GM12878 (cell line): ENCODE measurements around the gene TSPAN16. TPM values are rescaled to one million over a fixed set of nuclear protein-coding genes. Genes with fewer than 3 reads are reported as not detected.

ENCODE experiments used
- ATAC-seq: fragments of 200-7000 bp; cut with Tn5 transposase; 3 replicates; pipeline ENCODE4 v1.9.1; 2020; ENCODE audit warnings: mild to moderate bottlenecking, moderate library complexity
- BruUV-seq: library from RNA; stranded (reverse); fragments of 400-500 nt; replicated peaks from 2 replicates; lab custom pipeline; 2021; lab: Mats Ljungman, UMichigan
- CTCF ChIA-PET: fragments of 300-600 bp; sonication (Branson Sonifier 250); formaldehyde crosslinking; extraction: SDS; loops from one replicate; lab custom pipeline; 2021; ENCODE audit warnings: inconsistent platforms; lab: Yijun Ruan, JAX
- POLR2A ChIA-PET: fragments of 350-600 bp; formaldehyde crosslinking; extraction: SDS; loops from one replicate; lab custom pipeline; 2021; ENCODE audit warnings: inconsistent platforms; lab: Charles Lee
- RAD21 ChIA-PET: fragments of 300-600 bp; sonication (Branson Sonifier 250); formaldehyde crosslinking; loops from one replicate; lab custom pipeline; 2023; ENCODE audit warnings: antibody characterized with exemption; ENCODE audit not compliant: unreplicated experiment; lab: Charles Lee
- SMC1A ChIA-PET: fragments of 300-600 bp; sonication (Branson Sonifier 250); formaldehyde crosslinking; loops from one replicate; lab custom pipeline; 2023; ENCODE audit not compliant: unreplicated experiment, uncharacterized antibody; lab: Charles Lee
- DNase-seq: peaks from one replicate; pipeline ENCODE4 v3.0.0-alpha.2; 2011; ENCODE audit warnings: low read depth, low spot score
- FAIRE-seq: peaks from 3 replicates; lab custom pipeline; 2011; peaks lifted over from hg19 to GRCh38; lab: Jason Lieb, UNC
- H2AFZ ChIP-seq: 2 replicates; pipeline ENCODE4 v1.6.0; 2011; ENCODE audit warnings: low read depth, low read length, control low read depth; ENCODE audit not compliant: control insufficient read depth
- H3K27ac ChIP-seq: 2 replicates; pipeline ENCODE4 v1.5.1; 2011; ENCODE audit warnings: control low read depth; ENCODE audit not compliant: control insufficient read depth, insufficient read depth
- H3K27me3 ChIP-seq, 2 experiments: replicated peaks in 1 of 2; 2 replicates each; pipeline versions ENCODE4 v1.6.0 to v1.6.1; 2011; ENCODE audit warnings: low read length in 1 of 2; ENCODE audit not compliant: control insufficient read depth in 2 of 2, insufficient read depth in 2 of 2
- H3K36me3 ChIP-seq, 2 experiments: 2 replicates each; pipeline ENCODE4 v1.5.1; 2011; ENCODE audit warnings: low read length in 1 of 2; ENCODE audit not compliant: control insufficient read depth in 2 of 2, insufficient read depth in 2 of 2
- H3K4me1 ChIP-seq: 2 replicates; pipeline ENCODE4 v1.6.1; 2011; ENCODE audit warnings: mild to moderate bottlenecking, low read length, moderate library complexity, mixed read lengths; ENCODE audit not compliant: control insufficient read depth, insufficient read depth
- H3K4me2 ChIP-seq: 2 replicates; pipeline ENCODE4 v1.6.0; 2011; ENCODE audit warnings: control low read depth; ENCODE audit not compliant: control insufficient read depth, insufficient read depth
- H3K4me3 ChIP-seq: fragments of 200-600 bp; sonication (generic); 2 replicates; pipeline ENCODE4 v1.5.1; 2016
- H3K79me2 ChIP-seq: 2 replicates; pipeline ENCODE4 v1.6.0; 2011; ENCODE audit warnings: low read length; ENCODE audit not compliant: control insufficient read depth, insufficient read depth
- H3K9ac ChIP-seq: 2 replicates; pipeline ENCODE4 v1.8.0; 2011; ENCODE audit warnings: low read length, control low read depth, mixed read lengths; ENCODE audit not compliant: control insufficient read depth, insufficient read depth
- H3K9me3 ChIP-seq: replicated peaks from 3 replicates; pipeline ENCODE4 v1.5.1; 2011; ENCODE audit warnings: mild to moderate bottlenecking, low read length; ENCODE audit not compliant: control insufficient read depth, insufficient read depth
- H4K20me1 ChIP-seq: 2 replicates; pipeline ENCODE4 v1.6.0; 2011; ENCODE audit not compliant: control insufficient read depth, insufficient read depth
- ASH2L ChIP-seq: fragments of 300-600, 200-600 bp; sonication (generic); IDR thresholded peaks from 2 replicates; pipeline ENCODE4 v1.6.1; 2017; ENCODE audit warnings: low read depth, mild to moderate bottlenecking, borderline replicate concordance
- PAX5 ChIP-seq: IDR thresholded peaks from 2 replicates; pipeline ENCODE4 v1.6.1; 2011; ENCODE audit warnings: low read depth, low read length, borderline replicate concordance
- RB1 ChIP-seq: fragments of 450-650 bp; formaldehyde crosslinking; IDR thresholded peaks from 2 replicates; pipeline ENCODE4 v1.6.1; 2017; ENCODE audit warnings: mild to moderate bottlenecking, borderline replicate concordance
- WGBS: methylation state at CpG from one replicate; pipeline ENCODE4 v1.1.6; 2016; ENCODE audit warnings: low lambda C conversion rate; ENCODE audit not compliant: insufficient replicate concordance, insufficient coverage; ENCODE audit errors: missing lambda C conversion rate; 5-methylcytosine and 5-hydroxymethylcytosine counted together
- in situ Hi-C: fragments of 300-500 bp; cut with MboI; formaldehyde crosslinking; loops from 9 replicates; pipeline ENCODE4 v1.14.3; 2018; ENCODE audit warnings: mixed read lengths
- intact Hi-C: fragments of 100-400 bp; cut with micrococcal nuclease; formaldehyde crosslinking; loops from one replicate; pipeline ENCODE4 v1.14.2; 2022; ENCODE audit not compliant: unreplicated experiment
- polyA plus RNA-seq, 11 experiments: library from polyadenylated mRNA; depleted of rRNA in 4 of 11; unstranded in 6 of 11; stranded (reverse) in 5 of 11; fragments of >200 nt; fragmentation: Nextera tagmentation in 4 of 11; fragmentation: Illumina TruSeq in 1 of 11; extraction: Ambion mirVana in 4 of 11; extraction: Trizol in 1 of 11; gene quantifications; 1 replicate in 1 of 11; 2 replicates in 10 of 11; pipeline versions ENCODE4 v1.2.1 to v1.2.3, GENCODE V29; 2011 to 2016; ENCODE audit warnings: inconsistent platforms in 2 of 11, missing spikeins in 2 of 11, low read depth in 1 of 11
- total RNA-seq, 4 experiments: library from RNA; depleted of rRNA in 3 of 4; stranded (reverse); fragments of >200 nt in 3 of 4; fragmentation: Illumina TruSeq in 1 of 4; extraction: Trizol in 1 of 4; gene quantifications; 2 replicates each; pipeline versions ENCODE4 v1.2.1 to v1.2.3, GENCODE V29; 2013 to 2021
- TF ChIP-seq, protein P1 (sequence below): IDR thresholded peaks from 2 replicates; pipeline ENCODE4 v1.6.1; 2011; ENCODE audit warnings: borderline replicate concordance, low read depth, mild to moderate bottlenecking, moderate library complexity, mixed read lengths, low read length; ENCODE audit not compliant: insufficient read depth; ENCODE audit errors: extremely low read length
- TF ChIP-seq, protein P2 (sequence below): IDR thresholded peaks from 2 replicates; pipeline ENCODE4 v1.6.1; 2012; ENCODE audit warnings: low read depth, low read length, improper control_type of control experiment

TSPAN16 gene
- total and polyA plus RNA-seq, 10 of the 15 experiments (the other 5 are each of a cell fraction or from before 2014, with no cell fraction given): not detected

DNA sequence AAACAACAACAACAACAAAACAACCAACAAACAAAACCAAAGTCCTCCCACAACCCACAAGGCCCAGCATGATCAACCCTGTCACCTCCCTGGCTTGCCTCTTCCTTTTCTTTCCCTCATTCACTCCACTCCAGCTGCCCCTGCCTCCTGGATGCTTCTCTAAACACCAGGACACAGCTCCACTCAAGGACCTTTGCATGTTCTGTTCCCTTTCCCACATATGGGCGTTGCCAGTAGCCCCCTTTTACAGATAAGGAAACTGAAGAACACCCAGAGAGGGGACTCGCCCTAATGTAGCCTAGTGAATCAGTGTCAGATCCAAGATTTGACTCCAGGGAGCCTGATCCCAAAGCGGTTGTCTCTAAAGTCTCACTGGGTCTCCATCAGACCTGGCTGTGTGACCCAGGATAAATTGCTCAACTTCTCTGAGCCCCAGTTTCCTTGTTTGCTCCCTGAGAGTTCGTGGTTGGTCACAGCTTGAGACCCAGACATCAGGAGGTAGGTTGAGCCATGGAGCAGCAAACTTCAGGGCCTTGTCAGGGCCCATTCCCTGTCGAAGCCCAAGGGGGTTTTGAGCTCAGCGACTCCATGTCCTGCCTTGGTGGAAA is 30.7 kb upstream of the TSPAN16 start:
- H3K4me3 ChIP-seq: no peak overlapping the region
- no peaks in the 10 kb centered on the region for H4K20me1 ChIP-seq
- TF ChIP-seq PAX5: no peak
- no peak for TF ChIP-seq ASH2L
- TF ChIP-seq, protein P1, sequence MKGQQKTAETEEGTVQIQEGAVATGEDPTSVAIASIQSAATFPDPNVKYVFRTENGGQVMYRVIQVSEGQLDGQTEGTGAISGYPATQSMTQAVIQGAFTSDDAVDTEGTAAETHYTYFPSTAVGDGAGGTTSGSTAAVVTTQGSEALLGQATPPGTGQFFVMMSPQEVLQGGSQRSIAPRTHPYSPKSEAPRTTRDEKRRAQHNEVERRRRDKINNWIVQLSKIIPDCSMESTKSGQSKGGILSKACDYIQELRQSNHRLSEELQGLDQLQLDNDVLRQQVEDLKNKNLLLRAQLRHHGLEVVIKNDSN: no peak
- TF ChIP-seq, protein P2, sequence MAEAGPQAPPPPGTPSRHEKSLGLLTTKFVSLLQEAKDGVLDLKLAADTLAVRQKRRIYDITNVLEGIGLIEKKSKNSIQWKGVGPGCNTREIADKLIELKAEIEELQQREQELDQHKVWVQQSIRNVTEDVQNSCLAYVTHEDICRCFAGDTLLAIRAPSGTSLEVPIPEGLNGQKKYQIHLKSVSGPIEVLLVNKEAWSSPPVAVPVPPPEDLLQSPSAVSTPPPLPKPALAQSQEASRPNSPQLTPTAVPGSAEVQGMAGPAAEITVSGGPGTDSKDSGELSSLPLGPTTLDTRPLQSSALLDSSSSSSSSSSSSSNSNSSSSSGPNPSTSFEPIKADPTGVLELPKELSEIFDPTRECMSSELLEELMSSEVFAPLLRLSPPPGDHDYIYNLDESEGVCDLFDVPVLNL: no peak
- no peak for TF ChIP-seq RB1
- H3K36me3 ChIP-seq: no peaks in the 10 kb centered on the region
- intact Hi-C loops: no loop called here
- H3K27ac ChIP-seq: no peak overlapping the region
- H3K4me2 ChIP-seq: no peak overlapping the region
- no peak overlapping the region for H3K9ac ChIP-seq
- RAD21 ChIA-PET: no interaction called here
- no TSS peak for BruUV-seq
- no peaks in the 10 kb centered on the region for H3K9me3 ChIP-seq
- FAIRE-seq (no peak), DNase-seq (no peak), ATAC-seq (no peak)
- POLR2A ChIA-PET: no interaction called here
- in situ Hi-C loops: no loop called here
- no peaks in the 10 kb centered on the region for H3K27me3 ChIP-seq
- CTCF ChIA-PET: interaction anchor here (1.0 to 1.5 kb wide), 3 partner anchors 9 to 14 kb away, joined by 3 to 6 read pairs (median 3); no protein-coding TSS in a partner anchor
- H2AFZ ChIP-seq: no peak overlapping the region
- H3K79me2 ChIP-seq: no peaks in the 10 kb centered on the region
- WGBS: 35% methylated on average over 6 of the region's 6 CpGs
- peaks cover 5% of the 10 kb centered on the region; the same call in 1 of the 2 replicates for H3K4me1 ChIP-seq
- SMC1A ChIA-PET: interaction anchor here (0.5 to 1.3 kb wide), 2 partner anchors 16 to 112 kb away, joined by 3 to 4 read pairs; no protein-coding TSS in a partner anchor
